Testis (tissue), 2 donors: Measurements from ENCODE around the gene RAB7A.

ENCODE experiments used
- CTCF ChIP-seq, 3 experiments: fragments of 450-650 bp in 2 of 3; fragments of 200-600 bp in 1 of 3; sonication (generic) in 1 of 3; IDR thresholded peaks; one replicate each; pipeline ENCODE4 v1.5.1; 2016 to 2019; ENCODE audit warnings: antibody characterized with exemption in 3 of 3, mild to moderate bottlenecking in 2 of 3, moderate library complexity in 1 of 3
- POLR2A ChIP-seq: fragments of 450-650 bp; IDR thresholded peaks from one replicate; pipeline ENCODE4 v1.6.1; 2017; ENCODE audit warnings: antibody characterized with exemption, mild to moderate bottlenecking, moderate library complexity

GRCh38 chr3:128783774-128784173 lies 57.8 kb downstream of the RAB7A start:
- TF ChIP-seq CTCF (IDR thresholded peaks at IDR 0.05): no peak
- no peak for TF ChIP-seq POLR2A
